Esophagus squamous epithelium (tissue), 4 donors: ENCODE measurements around the gene GTPBP4.

Source experiments
- POLR2A ChIP-seq, 4 donors: fragments of 450-650 bp; IDR thresholded peaks; one replicate each; pipeline ENCODE4 v1.6.1; 2017; ENCODE audit warnings: antibody characterized with exemption in 4 of 4, mild to moderate bottlenecking in 4 of 4, moderate library complexity in 3 of 4
- TF ChIP-seq, protein P1 (sequence below), 6 experiments: fragments of 450-650 bp in 4 of 6; fragments of 200-600 bp in 2 of 6; sonication (generic) in 2 of 6; IDR thresholded peaks; one replicate each; pipeline ENCODE4 v1.5.1; 2016 to 2019; ENCODE audit warnings: antibody characterized with exemption in 6 of 6, mild to moderate bottlenecking in 4 of 6, moderate library complexity in 4 of 6

- TF ChIP-seq, protein P1, sequence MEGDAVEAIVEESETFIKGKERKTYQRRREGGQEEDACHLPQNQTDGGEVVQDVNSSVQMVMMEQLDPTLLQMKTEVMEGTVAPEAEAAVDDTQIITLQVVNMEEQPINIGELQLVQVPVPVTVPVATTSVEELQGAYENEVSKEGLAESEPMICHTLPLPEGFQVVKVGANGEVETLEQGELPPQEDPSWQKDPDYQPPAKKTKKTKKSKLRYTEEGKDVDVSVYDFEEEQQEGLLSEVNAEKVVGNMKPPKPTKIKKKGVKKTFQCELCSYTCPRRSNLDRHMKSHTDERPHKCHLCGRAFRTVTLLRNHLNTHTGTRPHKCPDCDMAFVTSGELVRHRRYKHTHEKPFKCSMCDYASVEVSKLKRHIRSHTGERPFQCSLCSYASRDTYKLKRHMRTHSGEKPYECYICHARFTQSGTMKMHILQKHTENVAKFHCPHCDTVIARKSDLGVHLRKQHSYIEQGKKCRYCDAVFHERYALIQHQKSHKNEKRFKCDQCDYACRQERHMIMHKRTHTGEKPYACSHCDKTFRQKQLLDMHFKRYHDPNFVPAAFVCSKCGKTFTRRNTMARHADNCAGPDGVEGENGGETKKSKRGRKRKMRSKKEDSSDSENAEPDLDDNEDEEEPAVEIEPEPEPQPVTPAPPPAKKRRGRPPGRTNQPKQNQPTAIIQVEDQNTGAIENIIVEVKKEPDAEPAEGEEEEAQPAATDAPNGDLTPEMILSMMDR (IDR thresholded peaks at IDR 0.05) = no peak
- TF ChIP-seq POLR2A (IDR thresholded peaks at IDR 0.05) = no peak
Observed at GRCh38 chr10:1061930-1062774, 73.9 kb downstream of the GTPBP4 start.
